ENCODE data around the gene ELAC2.

ELAC2 gene

GRCh38 chr17:12992676-12993075, 25.2 kb downstream of the ELAC2 start:
- TF ChIP-seq, protein P1, sequence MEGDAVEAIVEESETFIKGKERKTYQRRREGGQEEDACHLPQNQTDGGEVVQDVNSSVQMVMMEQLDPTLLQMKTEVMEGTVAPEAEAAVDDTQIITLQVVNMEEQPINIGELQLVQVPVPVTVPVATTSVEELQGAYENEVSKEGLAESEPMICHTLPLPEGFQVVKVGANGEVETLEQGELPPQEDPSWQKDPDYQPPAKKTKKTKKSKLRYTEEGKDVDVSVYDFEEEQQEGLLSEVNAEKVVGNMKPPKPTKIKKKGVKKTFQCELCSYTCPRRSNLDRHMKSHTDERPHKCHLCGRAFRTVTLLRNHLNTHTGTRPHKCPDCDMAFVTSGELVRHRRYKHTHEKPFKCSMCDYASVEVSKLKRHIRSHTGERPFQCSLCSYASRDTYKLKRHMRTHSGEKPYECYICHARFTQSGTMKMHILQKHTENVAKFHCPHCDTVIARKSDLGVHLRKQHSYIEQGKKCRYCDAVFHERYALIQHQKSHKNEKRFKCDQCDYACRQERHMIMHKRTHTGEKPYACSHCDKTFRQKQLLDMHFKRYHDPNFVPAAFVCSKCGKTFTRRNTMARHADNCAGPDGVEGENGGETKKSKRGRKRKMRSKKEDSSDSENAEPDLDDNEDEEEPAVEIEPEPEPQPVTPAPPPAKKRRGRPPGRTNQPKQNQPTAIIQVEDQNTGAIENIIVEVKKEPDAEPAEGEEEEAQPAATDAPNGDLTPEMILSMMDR (conservative IDR thresholded peaks at IDR 0.05; ENCODE audit: low read length) = no peak
- no peak for DNase-seq (ENCODE audit: low read depth)
- no peak overlapping the region for H3K4me3 ChIP-seq (ENCODE audit: low read length)

GRCh38 chr17:12990926-12991325, 26.9 kb downstream of the ELAC2 start:
- DNase-seq (ENCODE audit: low read depth) = no peak
- TF ChIP-seq, protein P1 (conservative IDR thresholded peaks at IDR 0.05; ENCODE audit: low read length) = no peak
- H3K4me3 ChIP-seq (ENCODE audit: low read length) = no peak overlapping the region

DNA sequence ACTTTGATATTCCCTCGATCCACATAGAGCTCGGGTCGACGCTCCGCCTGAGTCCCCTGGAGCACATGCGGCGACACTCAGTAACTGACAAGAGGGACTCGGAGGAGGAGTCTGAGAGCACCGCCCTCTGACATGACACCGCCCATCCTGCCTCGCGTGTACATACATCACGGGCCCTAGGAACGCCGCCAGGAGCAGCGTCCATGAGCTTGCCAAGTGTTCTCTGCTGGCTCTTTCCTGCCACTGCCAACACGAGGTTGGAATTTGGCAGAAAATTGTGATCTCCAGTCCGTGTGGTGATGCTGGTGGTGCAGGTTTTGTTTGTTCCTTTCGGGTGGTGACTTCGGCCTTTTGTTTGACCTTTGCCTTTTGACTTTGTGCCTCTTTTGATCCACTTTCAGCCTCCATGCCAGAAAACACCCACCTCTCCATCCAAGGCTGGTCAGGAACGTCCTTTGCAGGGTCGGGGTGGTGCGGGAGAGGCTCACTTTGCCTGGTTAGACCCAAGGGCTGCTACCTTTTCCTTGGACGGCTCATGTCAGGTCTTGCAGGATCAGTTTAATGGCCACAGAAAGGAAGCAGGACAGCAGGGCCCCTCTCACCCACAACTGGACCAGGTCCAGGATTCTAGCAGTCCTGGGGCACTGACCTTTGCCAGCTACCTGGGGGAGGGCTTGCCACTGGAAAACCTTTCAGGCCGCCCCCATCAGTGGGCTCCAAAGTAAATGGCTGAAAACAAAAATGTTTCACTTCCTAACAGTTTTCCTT, 27.6 kb downstream of the ELAC2 start:
- no peak overlapping the region for H3K4me3 ChIP-seq (ENCODE audit: low read length)
- TF ChIP-seq, protein P1 (conservative IDR thresholded peaks at IDR 0.05; ENCODE audit: low read length) = no peak
- DNase-seq (ENCODE audit: low read depth) = no peak

GRCh38 chr17:12987120-12987519, 30.7 kb downstream of the ELAC2 start:
- TF ChIP-seq, protein P1 (conservative IDR thresholded peaks at IDR 0.05; ENCODE audit: low read length) = no peak
- H3K4me3 ChIP-seq (ENCODE audit: low read length) = no peak overlapping the region
- DNase-seq (ENCODE audit: low read depth) = no peak

- no peak overlapping the region for H3K4me3 ChIP-seq (ENCODE audit: low read length)
- peak; percentile 17 for DNase-seq (ENCODE audit: low read depth)
- TF ChIP-seq, protein P1 (conservative IDR thresholded peaks at IDR 0.05; ENCODE audit: low read length) = no peak
These were observed 32.2 kb downstream of the ELAC2 start for GRCh38 chr17:12985431-12986293.

DNA sequence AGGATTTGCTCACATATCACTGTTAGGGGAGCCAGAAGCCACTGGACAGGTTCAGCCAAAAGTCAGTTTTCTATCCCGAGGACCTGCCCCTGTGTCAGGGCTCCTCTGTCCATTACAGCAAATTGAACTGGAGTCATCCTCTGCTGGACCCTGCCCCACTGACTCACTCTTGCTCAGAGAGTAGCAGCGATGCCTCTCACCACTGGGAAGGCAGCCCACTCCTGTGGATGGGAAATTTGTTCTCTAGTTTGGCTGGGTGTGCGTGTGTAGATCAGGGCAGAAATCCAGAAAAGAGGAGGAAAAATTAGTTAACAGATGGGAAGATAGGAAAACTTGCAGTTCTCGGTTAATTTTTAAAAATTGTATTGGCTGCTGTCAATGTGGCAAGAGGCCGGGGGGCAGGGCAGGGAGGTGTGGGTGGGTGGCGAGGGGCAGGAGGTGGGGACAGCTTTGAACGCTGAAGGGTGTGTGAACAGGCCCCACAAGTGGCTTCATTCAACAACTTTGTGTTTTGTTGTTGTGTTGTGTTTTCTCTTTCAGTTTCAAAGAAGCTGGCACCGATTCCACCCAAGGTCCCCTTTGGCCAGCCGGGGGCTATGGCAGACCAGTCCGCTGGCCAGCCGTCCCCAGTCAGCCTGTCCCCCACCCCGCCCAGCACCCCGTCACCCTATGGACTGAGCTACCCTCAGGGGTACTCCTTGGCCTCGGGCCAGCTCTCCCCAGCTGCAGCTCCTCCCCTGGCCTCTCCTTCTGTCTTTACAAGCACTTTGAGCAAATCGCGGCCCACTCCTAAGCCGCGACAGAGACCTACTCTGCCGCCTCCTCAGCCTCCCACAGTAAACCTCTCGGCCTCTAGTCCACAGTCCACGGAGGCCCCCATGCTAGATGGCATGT, 33.6 kb downstream of the ELAC2 start:
- H3K4me3 ChIP-seq (ENCODE audit: low read length) = peak overlapping the region; percentile 42
- peak; percentile 94 for DNase-seq (ENCODE audit: low read depth)

More for the DNA sequence above, 33.6 kb downstream of the ELAC2 start:
- TF ChIP-seq, protein P1 (conservative IDR thresholded peaks at IDR 0.05; ENCODE audit: low read length) = no peak
